GM12892 (cell line): ENCODE results near the gene COMMD9.

Experiments used
- POLR2A ChIP-seq: IDR thresholded peaks from 2 replicates; pipeline ENCODE4 v1.6.1; 2011; ENCODE audit warnings: low read depth, low read length, control low read depth
- POLR2AphosphoS5 ChIP-seq: IDR thresholded peaks from 2 replicates; pipeline ENCODE4 v1.6.1; 2011; ENCODE audit warnings: low read depth, low read length, control low read depth
- TAF1 ChIP-seq: IDR thresholded peaks from 2 replicates; pipeline ENCODE4 v1.6.1; 2011; ENCODE audit warnings: low read depth, mild to moderate bottlenecking, control low read depth, low read length, borderline replicate concordance

DNA sequence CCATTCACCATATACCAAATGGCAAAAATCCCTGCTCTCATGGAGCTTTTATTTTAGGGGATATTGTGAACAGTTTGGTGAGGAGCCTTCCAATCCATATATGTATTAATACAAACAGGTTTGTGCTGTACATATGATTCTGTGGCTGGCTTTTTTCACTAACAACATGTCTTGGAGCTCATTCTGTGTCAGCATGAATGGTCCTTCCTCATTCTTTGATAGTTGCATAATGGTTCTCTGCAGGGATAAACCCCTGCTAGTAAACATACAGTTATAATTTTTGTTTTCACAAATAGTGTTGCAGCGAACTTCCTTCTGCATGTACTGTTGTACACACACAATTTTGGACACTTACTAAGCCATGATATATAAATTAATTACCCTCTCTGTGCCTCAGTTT lies 15.1 kb upstream of the COMMD9 start:
- TF ChIP-seq POLR2A (no peak), POLR2AphosphoS5 (no peak), TAF1 (no peak)
